Loucy (cell line): ENCODE data around the gene S100B.
A peak's percentile ranks its signal among the peaks of the same experiment; 100 is the strongest.

ENCODE experiments used
- H2AFZ ChIP-seq: fragments of 200-600 bp; sonication (generic); 2 replicates; pipeline ENCODE4 v1.6.0; 2016; ENCODE audit warnings: antibody characterized with exemption, mild to moderate bottlenecking, low read length, moderate library complexity
- H3F3A ChIP-seq: fragments of 200-600 bp; 2 replicates; pipeline ENCODE4 v1.6.0; 2016; ENCODE audit warnings: antibody characterized with exemption, low read depth, mild to moderate bottlenecking
- H3K27me3 ChIP-seq: fragments of 200-600 bp; sonication (generic); 2 replicates; pipeline ENCODE4 v1.6.1; 2014; ENCODE audit warnings: low read length, mild to moderate bottlenecking; ENCODE audit not compliant: insufficient read depth, poor library complexity, severe bottlenecking
- H3K36me3 ChIP-seq: fragments of 200-600 bp; sonication (generic); 2 replicates; pipeline ENCODE4 v1.6.1; 2016; ENCODE audit warnings: low read length; ENCODE audit not compliant: insufficient read depth
- H3K4me1 ChIP-seq: fragments of 200-600 bp; sonication (generic); 2 replicates; pipeline ENCODE4 v1.5.1; 2014; ENCODE audit warnings: low read length, mild to moderate bottlenecking; ENCODE audit not compliant: insufficient read depth, poor library complexity, severe bottlenecking
- H3K4me2 ChIP-seq: fragments of 200-600 bp; sonication (generic); 2 replicates; pipeline ENCODE4 v1.6.0; 2014; ENCODE audit warnings: antibody characterized with exemption, low read length, low read depth, mild to moderate bottlenecking; ENCODE audit not compliant: poor library complexity, severe bottlenecking
- H3K4me3 ChIP-seq: fragments of 200-600 bp; sonication (generic); 2 replicates; pipeline ENCODE4 v1.5.1; 2014; ENCODE audit warnings: low read length, mild to moderate bottlenecking, mixed read lengths; ENCODE audit not compliant: poor library complexity, severe bottlenecking
- H3K79me2 ChIP-seq: fragments of 200-600 bp; sonication (generic); 2 replicates; pipeline ENCODE4 v1.6.1; 2014; ENCODE audit warnings: low read length; ENCODE audit not compliant: insufficient read depth
- H3K9ac ChIP-seq: fragments of 200-600 bp; sonication (generic); 2 replicates; pipeline ENCODE4 v1.6.0; 2014; ENCODE audit warnings: mild to moderate bottlenecking, low read depth, low read length, moderate library complexity; ENCODE audit not compliant: poor library complexity, severe bottlenecking
- H3K9me2 ChIP-seq: fragments of 200-600 bp; sonication (generic); replicated peaks from 2 replicates; pipeline ENCODE4 v1.6.1; 2016; ENCODE audit warnings: low read depth, low read length, mixed read lengths
- H3K9me3 ChIP-seq: fragments of 200-600 bp; sonication (generic); 2 replicates; pipeline ENCODE4 v1.6.1; 2014; ENCODE audit warnings: mild to moderate bottlenecking, antibody characterized with exemption, low read length, low read depth; ENCODE audit not compliant: insufficient read depth
- H4K20me1 ChIP-seq: fragments of 200-600 bp; sonication (generic); 2 replicates; pipeline ENCODE4 v1.6.0; 2014; ENCODE audit warnings: antibody characterized with exemption, low read length, mild to moderate bottlenecking; ENCODE audit not compliant: insufficient read depth, poor library complexity, severe bottlenecking
- CTCF ChIP-seq: fragments of 200-600 bp; sonication (generic); conservative IDR thresholded peaks from 2 replicates; pipeline ENCODE4 v1.5.1; 2014; ENCODE audit warnings: mild to moderate bottlenecking, antibody characterized with exemption, low read length
- EZH2phosphoT487 ChIP-seq: fragments of 200-600 bp; IDR thresholded peaks from 2 replicates; pipeline ENCODE4 v1.6.1; 2018; ENCODE audit warnings: antibody characterized with exemption, mild to moderate bottlenecking, moderate library complexity, borderline replicate concordance

S100B gene

GRCh38 chr21:46553993-46554392, 50.9 kb downstream of the S100B start:
- Histone ChIP-seq H3K4me2 (no peak overlapping the region), H3K4me1 (peaks cover 30% of the 10 kb centered on the region), H3K9me3 (no peaks in the 10 kb centered on the region), H3K36me3 (peaks cover under 1% of the 10 kb centered on the region; the same call in 1 of the 2 replicates), H2AFZ (no peak overlapping the region), H4K20me1 (no peaks in the 10 kb centered on the region), H3K79me2 (no peaks in the 10 kb centered on the region), H3K4me3 (no peak overlapping the region), H3K9ac (no peak overlapping the region), H3K9me2 (no peaks in the 10 kb centered on the region), H3K27me3 (no peaks in the 10 kb centered on the region), H3F3A (no peaks in the 10 kb centered on the region)
- TF ChIP-seq EZH2phosphoT487 = no peak
- TF ChIP-seq CTCF = no peak

- Histone ChIP-seq H3K27me3 (no peaks in the 10 kb centered on the region), H3K4me3 (no peak overlapping the region), H3F3A (no peaks in the 10 kb centered on the region), H2AFZ (no peak overlapping the region), H3K9me3 (no peaks in the 10 kb centered on the region; the same call in 1 of the 2 replicates), H4K20me1 (no peaks in the 10 kb centered on the region), H3K9me2 (no peaks in the 10 kb centered on the region), H3K4me1 (peaks cover 30% of the 10 kb centered on the region), H3K9ac (no peak overlapping the region), H3K36me3 (peaks cover 11% of the 10 kb centered on the region; the same call in 1 of the 2 replicates), H3K79me2 (no peaks in the 10 kb centered on the region), H3K4me2 (no peak overlapping the region)
- TF ChIP-seq CTCF (no peak), EZH2phosphoT487 (no peak)
These were observed 52.0 kb downstream of the S100B start for GRCh38 chr21:46552865-46553379.

GRCh38 chr21:46552274-46552673, 52.6 kb downstream of the S100B start:
- Histone ChIP-seq H3K36me3 (peaks cover 14% of the 10 kb centered on the region; the same call in 1 of the 2 replicates), H3K27me3 (no peaks in the 10 kb centered on the region), H3K9me2 (no peaks in the 10 kb centered on the region), H3K9me3 (no peaks in the 10 kb centered on the region; the same call in 1 of the 2 replicates), H3K79me2 (no peaks in the 10 kb centered on the region), H3K4me3 (no peak overlapping the region), H3F3A (no peaks in the 10 kb centered on the region), H3K4me1 (peaks cover 30% of the 10 kb centered on the region), H2AFZ (no peak overlapping the region), H4K20me1 (no peaks in the 10 kb centered on the region), H3K4me2 (peak overlapping the region; percentile 15), H3K9ac (no peak overlapping the region)
- TF ChIP-seq CTCF (no peak), EZH2phosphoT487 (no peak)
